ENCODE measurements around the gene LUC7L.

The LUC7L gene

DNA sequence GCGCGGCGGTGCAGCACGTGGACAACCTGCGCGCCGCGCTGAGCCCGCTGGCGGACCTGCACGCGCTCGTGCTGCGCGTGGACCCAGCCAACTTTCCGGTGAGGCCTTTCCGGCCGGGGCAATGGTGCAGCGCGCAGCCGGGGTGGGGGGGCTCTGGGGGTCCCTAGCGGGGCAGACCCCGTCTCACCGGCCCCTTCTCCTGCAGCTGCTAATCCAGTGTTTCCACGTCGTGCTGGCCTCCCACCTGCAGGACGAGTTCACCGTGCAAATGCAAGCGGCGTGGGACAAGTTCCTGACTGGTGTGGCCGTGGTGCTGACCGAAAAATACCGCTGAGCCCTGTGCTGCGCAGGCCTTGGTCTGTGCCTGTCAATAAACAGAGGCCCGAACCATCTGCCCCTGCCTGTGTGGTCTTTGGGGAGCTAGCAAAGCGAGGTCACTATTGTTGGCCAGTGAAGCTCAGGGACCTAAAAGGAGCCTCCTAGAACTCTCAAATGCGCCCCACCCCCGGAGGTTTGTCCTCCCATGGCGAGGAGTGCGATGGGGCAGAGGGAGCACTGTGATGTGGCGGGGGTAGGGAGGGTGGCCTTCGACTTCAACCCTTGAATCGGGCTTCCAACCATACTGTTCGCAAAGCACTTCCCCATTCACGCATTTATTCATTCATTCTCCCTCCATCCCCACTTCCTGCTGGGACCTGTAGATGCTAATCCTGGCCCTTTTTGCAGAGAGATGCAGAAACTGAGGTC is 62.7 kb downstream of the LUC7L start:
- no CpG with 5 or more reads among the region's 45 CpGs for WGBS, 2 donors (ENCODE audit: extremely low coverage in 2 of 2, insufficient read length in 2 of 2, insufficient replicate concordance in 1 of 2)

DNA sequence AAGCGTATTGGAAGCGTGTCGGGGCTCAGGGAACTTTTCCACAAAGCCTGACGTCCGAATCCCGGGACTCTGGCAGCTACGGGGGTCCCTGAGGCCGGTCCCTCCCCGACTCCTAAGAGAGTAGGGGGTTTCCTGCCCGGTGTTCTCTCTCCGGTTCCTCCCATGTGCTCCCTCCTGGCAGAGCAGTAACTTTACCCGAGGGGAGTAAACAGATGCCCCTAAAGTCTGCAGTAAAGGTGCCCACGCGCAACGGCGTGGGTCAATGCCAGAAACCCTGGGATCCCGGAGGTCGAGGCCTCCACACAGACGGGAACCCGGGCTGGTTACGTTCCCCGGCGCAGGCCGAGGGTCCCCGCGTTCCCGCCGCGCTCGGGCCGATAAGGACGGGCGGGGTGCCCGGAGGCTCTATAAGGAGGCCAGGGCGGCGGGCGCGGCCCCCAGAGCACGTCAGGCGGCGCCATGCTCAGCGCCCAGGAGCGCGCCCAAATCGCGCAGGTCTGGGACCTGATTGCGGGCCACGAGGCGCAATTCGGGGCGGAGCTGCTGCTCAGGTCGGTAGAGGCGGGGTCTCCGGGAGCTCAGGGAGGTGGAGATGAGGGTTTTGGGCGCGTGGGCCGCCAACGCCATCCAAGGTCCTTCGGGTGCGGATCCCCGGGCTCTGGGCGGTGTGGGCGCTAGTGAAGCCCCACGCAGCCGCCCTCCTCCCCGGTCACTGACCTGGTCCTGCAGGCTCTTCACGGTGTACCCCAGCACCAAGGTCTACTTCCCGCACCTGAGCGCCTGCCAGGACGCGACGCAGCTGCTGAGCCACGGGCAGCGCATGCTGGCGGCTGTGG is 63.5 kb downstream of the LUC7L start, which contains the start of gene HBM:
Gene HBM (plus strand): TSS at position 440 of the 836 bp plus-strand sequence. CDS start 20 bp downstream, at position 460.
- DNase-seq (ENCODE audit: low spot score), result no peak
- peak within 1 kb of the TSS; percentile 56 for H2AK5ac ChIP-seq (ENCODE audit: low read depth, low read length)
- H3K18ac ChIP-seq (ENCODE audit: low read length), result peak within 1 kb of the TSS; percentile 76
- H2BK120ac ChIP-seq (ENCODE audit: low read depth, low read length), result no peak within 1 kb of the TSS
- H3K36me3 ChIP-seq (replicated peaks in 1 of 2; ENCODE audit: control insufficient read depth in 2 of 2, insufficient read depth in 2 of 2, low read length in 2 of 2), result no peaks in the 10 kb centered on the region
- peak within 1 kb of the TSS in 1 of 2 donors; percentile 60 for H3K4me3 ChIP-seq (ENCODE audit: low read length in 2 of 2)
- no peak within 1 kb of the TSS for H2BK15ac ChIP-seq (ENCODE audit: low read length)
- peak within 1 kb of the TSS; percentile 43 for H3K23ac ChIP-seq (ENCODE audit: low read depth, low read length, poor library complexity)
- WGBS, 2 donors (ENCODE audit: extremely low coverage in 2 of 2, insufficient read length in 2 of 2, insufficient replicate concordance in 1 of 2), result no CpG with 5 or more reads among the region's 75 CpGs
- H3K27ac ChIP-seq (replicated peaks; ENCODE audit: low read length), result no peak within 1 kb of the TSS
- H3K9me3 ChIP-seq (replicated peaks in 1 of 2; ENCODE audit: control insufficient read depth in 2 of 2, insufficient read depth in 1 of 2, low read depth in 1 of 2, low read length in 2 of 2), result no peaks in the 10 kb centered on the region
- H3K14ac ChIP-seq (ENCODE audit: low read length), result peak within 1 kb of the TSS; percentile 71
- peak within 1 kb of the TSS; percentile 22 for H2BK12ac ChIP-seq (ENCODE audit: low read length)
- no peak within 1 kb of the TSS for H2BK5ac ChIP-seq (ENCODE audit: low read length)
- peak within 1 kb of the TSS; percentile 79 for H2AFZ ChIP-seq (ENCODE audit: low read length)
- no peak within 1 kb of the TSS for H4K8ac ChIP-seq (ENCODE audit: low read depth, low read length)
- H4K91ac ChIP-seq (ENCODE audit: low read depth, low read length, poor library complexity), result no peak within 1 kb of the TSS
- H3K4ac ChIP-seq (ENCODE audit: low read length), result no peak within 1 kb of the TSS
- peaks cover 32 to 77% (median 63%) of the 10 kb centered on the region in 3 experiments for H3K27me3 ChIP-seq (ENCODE audit: control insufficient read depth in 3 of 3, insufficient read depth in 3 of 3, low read depth in 1 of 3, low read length in 3 of 3)
- peak within 1 kb of the TSS; percentile 25 for H3K4me2 ChIP-seq (ENCODE audit: insufficient read depth, low read length, poor library complexity, severe bottlenecking)
- peaks cover 0 to 13% of the 10 kb centered on the region in 2 donors for H3K4me1 ChIP-seq (ENCODE audit: control insufficient read depth in 2 of 2, insufficient read depth in 1 of 2, low read depth in 1 of 2, low read length in 2 of 2)
- no peak within 1 kb of the TSS for H3K9ac ChIP-seq (ENCODE audit: low read depth, low read length, poor library complexity)
- no peaks in the 10 kb centered on the region for H3K79me1 ChIP-seq (ENCODE audit: low read depth, low read length)

More for the DNA sequence above, 62.7 kb downstream of the LUC7L start:
- H3K79me1 ChIP-seq (ENCODE audit: low read depth, low read length), result no peaks in the 10 kb centered on the region
- no peak overlapping the region for H3K4ac ChIP-seq (ENCODE audit: low read length)
- no peak overlapping the region for H3K4me3 ChIP-seq (ENCODE audit: low read length in 2 of 2)
- H4K91ac ChIP-seq (ENCODE audit: low read depth, low read length, poor library complexity), result no peak overlapping the region
- no peak overlapping the region for H2BK5ac ChIP-seq (ENCODE audit: low read length)
- H3K36me3 ChIP-seq (replicated peaks in 1 of 2; ENCODE audit: control insufficient read depth in 2 of 2, insufficient read depth in 2 of 2, low read length in 2 of 2), result no peaks in the 10 kb centered on the region
- no peak overlapping the region for H4K8ac ChIP-seq (ENCODE audit: low read depth, low read length)
- H2BK120ac ChIP-seq (ENCODE audit: low read depth, low read length), result no peak overlapping the region
- H3K14ac ChIP-seq (ENCODE audit: low read length), result peak overlapping the region; percentile 71
- H3K23ac ChIP-seq (ENCODE audit: low read depth, low read length, poor library complexity), result peak overlapping the region; percentile 43
- no peak for DNase-seq (ENCODE audit: low spot score)
- no peak overlapping the region for H2BK12ac ChIP-seq (ENCODE audit: low read length)
- no peak overlapping the region for H3K27ac ChIP-seq (replicated peaks; ENCODE audit: low read length)
- no peak overlapping the region for H2BK15ac ChIP-seq (ENCODE audit: low read length)
- H3K4me1 ChIP-seq (ENCODE audit: control insufficient read depth in 2 of 2, insufficient read depth in 1 of 2, low read depth in 1 of 2, low read length in 2 of 2), result peaks cover 0 to 13% of the 10 kb centered on the region in 2 donors
- peak overlapping the region; percentile 56 for H2AK5ac ChIP-seq (ENCODE audit: low read depth, low read length)
- H3K4me2 ChIP-seq (ENCODE audit: insufficient read depth, low read length, poor library complexity, severe bottlenecking), result peak overlapping the region; percentile 11
- H3K27me3 ChIP-seq (ENCODE audit: control insufficient read depth in 3 of 3, insufficient read depth in 3 of 3, low read depth in 1 of 3, low read length in 3 of 3), result peaks cover 32 to 76% (median 66%) of the 10 kb centered on the region in 3 experiments
- no peaks in the 10 kb centered on the region for H3K9me3 ChIP-seq (replicated peaks in 1 of 2; ENCODE audit: control insufficient read depth in 2 of 2, insufficient read depth in 1 of 2, low read depth in 1 of 2, low read length in 2 of 2)
- no peak overlapping the region for H3K9ac ChIP-seq (ENCODE audit: low read depth, low read length, poor library complexity)
- H3K18ac ChIP-seq (ENCODE audit: low read length), result peak overlapping the region; percentile 76
- H2AFZ ChIP-seq (ENCODE audit: low read length), result no peak overlapping the region

DNA sequence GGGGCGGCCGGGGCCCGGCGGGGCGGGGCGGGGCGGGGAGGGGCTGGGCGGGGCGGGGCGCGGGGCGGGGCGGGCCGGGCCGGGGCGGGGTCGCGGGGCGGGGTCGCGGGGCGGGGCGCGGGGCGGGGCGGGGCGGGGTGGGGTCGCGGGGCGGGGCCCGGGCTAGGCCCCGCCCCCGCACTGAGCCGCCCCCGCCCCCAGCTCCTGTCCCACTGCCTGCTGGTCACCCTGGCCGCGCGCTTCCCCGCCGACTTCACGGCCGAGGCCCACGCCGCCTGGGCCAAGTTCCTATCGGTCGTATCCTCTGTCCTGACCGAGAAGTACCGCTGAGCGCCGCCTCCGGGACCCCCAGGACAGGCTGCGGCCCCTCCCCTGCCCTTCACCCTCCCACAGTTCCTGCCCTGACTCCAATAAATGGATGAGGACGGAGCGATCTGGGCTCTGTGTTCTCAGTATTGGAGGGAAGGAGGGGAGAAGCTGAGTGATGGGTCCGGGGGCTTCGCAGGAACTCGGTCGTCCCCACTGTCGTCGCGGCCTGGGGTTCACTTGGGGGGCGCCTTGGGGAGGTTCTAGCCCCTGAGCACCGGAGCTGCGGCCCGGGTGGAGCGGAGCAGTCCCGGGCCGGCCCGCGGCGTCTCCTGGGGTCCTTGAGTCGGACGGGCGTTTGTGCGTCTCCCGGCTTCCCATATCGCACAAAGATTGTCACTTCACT is 64.3 kb downstream of the LUC7L start:
- Histone ChIP-seq H3K9ac (ENCODE audit: low read depth, low read length, poor library complexity) (no peak overlapping the region), H3K23ac (ENCODE audit: low read depth, low read length, poor library complexity) (no peak overlapping the region), H4K8ac (ENCODE audit: low read depth, low read length) (no peak overlapping the region), H3K36me3 (replicated peaks in 1 of 2; ENCODE audit: control insufficient read depth in 2 of 2, insufficient read depth in 2 of 2, low read length in 2 of 2) (no peaks in the 10 kb centered on the region), H4K91ac (ENCODE audit: low read depth, low read length, poor library complexity) (no peak overlapping the region), H3K27ac (replicated peaks; ENCODE audit: low read length) (no peak overlapping the region), H2BK12ac (ENCODE audit: low read length) (no peak overlapping the region), H2BK5ac (ENCODE audit: low read length) (no peak overlapping the region), H3K27me3 (ENCODE audit: control insufficient read depth in 3 of 3, insufficient read depth in 3 of 3, low read depth in 1 of 3, low read length in 3 of 3) (peaks cover 32 to 74% (median 59%) of the 10 kb centered on the region in 3 experiments), H2BK15ac (ENCODE audit: low read length) (no peak overlapping the region), H3K4me2 (ENCODE audit: insufficient read depth, low read length, poor library complexity, severe bottlenecking) (peak overlapping the region; percentile 23), H3K9me3 (replicated peaks in 1 of 2; ENCODE audit: control insufficient read depth in 2 of 2, insufficient read depth in 1 of 2, low read depth in 1 of 2, low read length in 2 of 2) (no peaks in the 10 kb centered on the region), H3K18ac (ENCODE audit: low read length) (no peak overlapping the region), H2BK120ac (ENCODE audit: low read depth, low read length) (no peak overlapping the region), H3K79me1 (ENCODE audit: low read depth, low read length) (no peaks in the 10 kb centered on the region), H3K4me1 (ENCODE audit: control insufficient read depth in 2 of 2, insufficient read depth in 1 of 2, low read depth in 1 of 2, low read length in 2 of 2) (peaks cover 0 to 13% of the 10 kb centered on the region in 2 donors), H3K4ac (ENCODE audit: low read length) (no peak overlapping the region), H3K14ac (ENCODE audit: low read length) (peak overlapping the region; percentile 17), H2AFZ (ENCODE audit: low read length) (peak overlapping the region; percentile 79), H3K4me3 (ENCODE audit: low read length in 2 of 2) (peak overlapping the region in 1 of 2 donors; percentile 60), H2AK5ac (ENCODE audit: low read depth, low read length) (no peak overlapping the region)
- no CpG with 5 or more reads among the region's 77 CpGs for WGBS, 2 donors (ENCODE audit: extremely low coverage in 2 of 2, insufficient read length in 2 of 2, insufficient replicate concordance in 1 of 2)
- no peak for DNase-seq (ENCODE audit: low spot score)

Data from neuronal stem cell (in vitro differentiated cells).